ENCODE data around the gene KCNQ1.

KCNQ1 gene

GRCh38 chr11:2511421-2512369 is 66.9 kb downstream of the KCNQ1 start:
- DNase-seq, result peak; percentile 41

DNA sequence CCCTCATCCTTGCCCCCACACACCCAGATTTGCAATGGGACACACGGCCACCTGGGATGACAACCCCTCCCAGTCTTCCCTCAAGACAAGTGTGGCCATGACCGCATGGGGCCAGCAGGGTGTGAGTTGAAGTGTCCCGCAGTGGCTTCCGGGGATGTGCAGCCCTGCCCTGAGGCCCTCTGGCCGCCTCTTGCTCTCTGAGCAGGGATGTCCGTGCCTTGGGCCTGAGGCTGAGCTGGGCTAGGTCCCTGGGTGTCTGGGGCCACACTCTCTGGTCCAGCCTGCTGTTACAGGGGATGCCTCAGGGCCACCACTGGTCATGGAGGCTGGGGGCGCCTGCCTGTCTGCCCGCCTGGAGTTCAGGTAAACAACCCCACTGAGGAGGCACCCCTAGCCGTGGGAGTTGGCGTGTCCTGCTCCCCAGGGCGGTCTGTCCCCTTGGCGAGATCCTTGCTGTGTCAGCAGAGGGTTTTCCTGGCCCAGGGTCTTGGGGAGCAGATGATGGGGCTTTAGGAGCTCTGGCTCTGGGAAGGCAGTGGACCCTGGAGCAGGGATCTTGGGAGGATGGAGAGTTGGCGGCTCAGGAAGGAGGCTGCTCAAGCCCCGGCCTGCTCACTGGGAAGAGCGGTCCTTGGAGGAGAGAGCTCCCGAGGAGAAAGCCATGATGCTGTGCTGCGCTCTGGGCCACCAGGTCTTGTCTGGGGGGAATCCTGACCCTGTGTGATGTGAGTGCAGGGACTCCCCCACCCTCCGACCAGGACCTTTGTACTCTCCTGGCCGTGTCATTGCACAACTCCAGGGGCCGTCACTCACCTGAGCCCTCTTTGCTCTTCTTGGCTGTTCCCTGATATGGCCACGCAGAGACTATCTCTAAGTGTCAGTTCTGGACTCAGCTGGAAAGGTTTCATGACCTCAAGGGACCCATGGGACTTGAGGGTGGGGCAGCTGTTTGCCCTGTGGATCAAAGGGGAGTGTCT is 67.9 kb downstream of the KCNQ1 start:
- DNase-seq, result peak; percentile 38

GRCh38 chr11:2513441-2513840 is 68.6 kb downstream of the KCNQ1 start:
- DNase-seq, result peak; percentile 44

DNA sequence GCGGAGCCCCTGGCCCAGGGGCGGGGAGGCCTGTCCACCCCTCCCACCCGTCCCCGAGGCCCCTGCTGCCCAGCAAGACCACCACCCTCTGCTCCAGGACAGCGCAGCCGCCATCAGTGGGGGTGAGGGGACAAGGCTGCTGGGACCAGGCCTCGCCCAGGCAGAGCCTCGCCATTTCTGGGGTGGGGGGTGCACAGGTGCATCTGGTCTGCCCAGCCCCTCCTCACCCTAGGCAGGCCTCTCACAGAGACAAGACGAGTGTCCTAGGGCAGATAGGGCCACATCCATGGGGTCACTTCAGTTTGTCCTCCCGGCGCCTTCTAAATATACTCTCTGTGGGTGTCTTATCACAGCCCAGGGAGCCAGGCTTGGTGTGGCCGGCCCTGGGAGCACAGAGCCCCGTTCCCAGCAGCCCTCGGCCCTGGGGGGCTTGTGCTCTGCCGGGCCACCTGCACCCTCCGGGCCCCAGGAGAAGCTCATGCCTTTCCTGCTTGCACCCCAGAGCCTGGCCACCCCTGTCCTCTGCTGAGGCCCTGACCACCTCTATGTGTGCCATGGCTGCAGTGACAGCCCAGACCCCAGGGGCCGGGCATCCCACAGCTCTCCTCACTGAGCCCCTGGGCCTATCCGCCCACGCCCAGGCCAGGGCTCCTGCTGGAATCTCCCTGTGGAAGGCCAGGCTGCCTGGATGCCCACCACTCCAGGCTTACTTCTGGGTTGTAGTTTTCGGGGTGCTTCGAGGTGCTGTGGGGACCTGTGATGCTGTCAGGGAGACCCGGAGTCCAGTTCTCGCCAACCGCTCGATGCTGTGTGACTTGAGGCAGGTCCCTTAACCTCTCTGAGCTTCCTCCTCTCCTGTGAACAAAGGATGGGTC is 70.8 kb downstream of the KCNQ1 start:
- DNase-seq, result peak; percentile 45

GRCh38 chr11:2516276-2517015 is 71.6 kb downstream of the KCNQ1 start:
- peak; percentile 15 for DNase-seq

- no peak for DNase-seq
Measured at GRCh38 chr11:2517016-2517385, 72.2 kb downstream of the KCNQ1 start.

GRCh38 chr11:2517386-2518064 is 72.7 kb downstream of the KCNQ1 start:
- DNase-seq, result peak; percentile 40

- peak; percentile 43 for DNase-seq
Measured at GRCh38 chr11:2518111-2518982, 73.5 kb downstream of the KCNQ1 start.

DNA sequence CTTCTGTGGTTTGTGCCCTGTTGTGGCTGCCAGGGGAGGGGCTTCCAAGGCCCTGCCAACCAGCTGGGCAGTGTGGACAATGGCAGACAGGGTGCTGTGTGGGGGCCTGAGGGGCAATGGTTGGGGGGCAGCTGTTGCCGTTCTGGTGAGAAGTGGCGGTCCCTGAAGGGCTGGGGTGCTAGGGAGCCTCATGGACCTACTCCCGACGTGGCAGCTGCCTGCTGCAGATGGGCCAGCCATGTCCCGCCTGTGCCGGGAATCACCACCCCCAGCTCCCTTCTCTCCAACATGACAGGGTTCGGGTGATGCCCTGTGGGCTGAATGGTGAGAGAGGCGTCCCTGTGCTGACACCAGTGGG is 74.2 kb downstream of the KCNQ1 start:
- peak; percentile 28 for DNase-seq

DNA sequence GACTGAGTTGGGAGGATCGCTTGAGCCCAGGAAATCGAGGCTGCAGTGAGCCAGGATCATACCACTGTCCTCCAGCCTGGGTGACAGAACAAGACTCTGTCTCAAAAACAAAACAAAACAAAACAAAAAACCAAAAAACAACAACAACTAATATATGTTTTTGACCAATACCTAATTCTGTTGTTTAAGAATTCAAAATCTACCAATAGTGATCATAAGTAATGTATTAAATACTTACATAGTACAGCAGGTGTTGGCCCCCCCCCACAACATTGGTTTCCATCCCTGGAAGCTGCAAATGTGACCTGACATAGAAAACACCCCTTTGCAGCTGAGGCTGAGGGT is 74.7 kb downstream of the KCNQ1 start:
- no peak for DNase-seq

- DNase-seq, result peak; percentile 42
Measured at GRCh38 chr11:2519862-2520735, 75.3 kb downstream of the KCNQ1 start.

- DNase-seq, result no peak
Measured at GRCh38 chr11:2520736-2521035, 75.9 kb downstream of the KCNQ1 start.

DNA sequence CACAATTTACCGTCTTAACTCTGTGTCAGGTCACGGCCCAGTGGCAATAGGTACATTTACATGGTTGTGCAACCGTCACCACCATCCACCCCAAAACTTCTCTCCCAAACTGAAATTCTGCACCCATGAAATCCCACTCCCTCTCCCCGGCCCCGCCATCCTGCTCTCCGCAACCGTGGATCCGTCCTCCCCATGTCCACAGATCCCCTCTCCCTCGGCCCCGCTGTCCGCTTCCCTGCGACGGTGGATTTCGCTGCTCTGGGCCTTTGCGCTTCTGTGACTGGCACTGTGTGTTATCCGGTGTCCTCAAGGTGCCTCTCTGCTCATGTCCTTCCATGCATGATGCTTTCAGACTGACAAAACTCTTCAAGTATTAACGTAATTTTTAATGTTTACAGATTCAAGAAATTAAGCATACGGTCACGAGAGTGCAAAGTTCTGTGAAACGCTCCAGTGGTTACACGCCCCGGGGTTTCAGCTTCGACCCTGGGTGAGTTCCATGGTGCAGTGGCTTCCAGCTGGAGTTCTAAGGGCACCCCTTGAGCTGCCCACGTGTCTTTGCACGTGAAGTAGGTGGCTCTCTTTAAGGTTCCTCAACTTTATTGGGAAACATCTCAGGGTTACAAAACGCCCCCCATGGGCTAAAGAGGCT is 76.4 kb downstream of the KCNQ1 start:
- DNase-seq, result peak; percentile 32

DNA sequence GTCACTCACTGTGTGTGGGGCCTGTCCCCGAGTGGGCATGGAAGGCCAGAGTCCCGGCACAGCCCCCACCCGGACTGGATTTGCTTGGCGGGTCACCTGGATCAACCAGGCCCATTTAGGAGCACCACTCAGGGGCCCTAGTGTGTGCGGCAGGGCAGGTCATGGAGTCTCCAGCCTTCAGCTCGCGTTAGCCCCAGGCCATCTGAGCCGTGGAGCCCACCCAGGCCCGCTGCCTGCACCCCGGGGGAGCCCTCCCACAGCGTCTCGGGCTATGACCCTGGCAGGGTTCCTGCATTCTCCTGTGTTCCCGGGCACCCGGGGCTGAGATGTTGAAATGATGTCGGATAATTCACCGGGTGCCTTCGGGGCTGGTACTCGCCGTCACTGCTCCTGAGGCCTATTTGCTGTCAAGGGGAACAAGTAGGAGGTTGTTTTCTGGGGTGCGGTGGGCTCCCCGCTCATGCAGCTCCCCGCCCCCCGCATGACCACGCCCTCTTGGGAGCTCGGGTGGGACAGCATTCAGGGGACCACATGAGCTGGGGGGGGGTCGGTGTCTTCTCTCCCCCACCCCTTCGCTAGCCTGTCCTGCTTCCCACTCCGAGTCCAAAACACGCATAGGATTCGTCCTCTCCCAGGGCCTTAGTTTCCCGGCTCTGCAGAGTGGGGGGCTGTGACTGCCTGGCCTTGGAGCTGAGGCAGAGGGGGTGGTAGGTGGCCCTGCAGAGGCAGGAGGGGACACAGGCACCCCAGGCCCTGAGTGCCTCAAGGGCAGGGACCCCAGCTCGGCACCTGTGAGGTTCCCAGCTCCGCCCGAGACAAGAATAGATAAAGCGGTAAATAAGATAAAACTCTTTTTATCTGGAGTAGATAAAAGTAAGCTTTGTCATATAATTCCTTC is 77.2 kb downstream of the KCNQ1 start:
- DNase-seq, result peak; percentile 36

DNA sequence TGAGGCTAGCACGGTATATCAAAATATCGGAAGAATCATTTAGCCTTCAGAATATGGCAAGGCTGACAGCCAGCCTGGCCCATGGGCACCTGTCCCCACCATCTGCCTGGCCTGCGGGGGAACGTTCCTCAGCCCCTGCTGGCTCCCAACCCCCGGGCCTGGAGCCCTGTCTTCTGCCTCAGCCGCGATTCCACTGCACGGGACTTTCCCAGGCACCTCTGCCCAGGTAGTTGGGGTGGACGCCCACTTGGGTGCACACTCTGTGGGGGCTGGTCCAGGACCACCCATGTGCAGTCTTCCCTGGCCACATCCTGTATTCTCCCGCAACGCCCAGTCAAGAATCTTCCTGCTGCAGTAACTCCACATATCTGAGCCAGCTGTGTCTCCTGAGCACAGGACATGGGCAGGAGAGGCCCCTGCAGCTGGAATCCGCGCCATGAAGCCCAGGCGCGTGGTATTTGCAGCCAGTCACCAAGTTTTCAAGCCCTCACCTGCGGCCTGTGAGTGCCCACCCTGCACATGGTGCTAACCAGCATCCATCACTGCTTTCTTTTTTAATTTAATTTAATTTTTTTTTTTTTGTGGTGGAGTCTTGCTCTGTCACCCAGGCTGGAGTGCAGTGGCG is 77.9 kb downstream of the KCNQ1 start:
- DNase-seq, result peak; percentile 29

DNA sequence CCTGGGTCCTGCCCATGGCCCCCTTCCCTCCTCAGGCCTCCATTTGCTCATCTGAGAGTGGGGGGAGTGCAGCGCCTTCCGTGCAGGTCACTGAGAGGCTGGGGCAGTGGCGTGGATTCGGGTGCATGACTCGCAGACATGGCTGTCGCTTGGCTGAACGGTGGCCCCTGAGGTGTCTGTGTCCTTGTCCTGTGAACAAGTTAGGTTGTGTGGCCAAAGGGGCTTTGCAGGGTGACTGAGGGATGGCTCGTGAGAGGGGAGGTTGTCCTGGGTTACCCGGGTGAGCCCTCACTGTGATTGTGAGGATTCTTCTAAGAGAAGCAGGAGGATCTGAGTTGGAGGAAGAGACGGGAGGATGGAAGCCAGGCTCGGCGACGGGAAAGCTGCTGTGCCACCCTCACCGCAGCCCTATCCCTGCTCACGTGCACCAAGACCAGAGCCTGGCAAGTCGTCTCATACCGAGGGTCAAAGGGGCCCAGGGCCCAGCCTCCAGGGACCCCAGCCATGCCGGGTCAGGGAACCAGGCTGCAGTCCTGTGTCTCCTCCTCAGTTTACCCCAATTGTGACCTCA is 79.1 kb downstream of the KCNQ1 start:
- DNase-seq, result peak; percentile 33

Data from activated CD8-positive, alpha-beta memory T cell treated with anti-CD3 and anti-CD28 coated beads, Interleukin-2, amount 50 U/mL, for 48 hours (primary cell).